Left renal cortex interstitium (tissue), 4 donors: ENCODE measurements around the gene MBD3L5. TPM values are rescaled to one million over a fixed set of nuclear protein-coding genes. Genes with fewer than 3 reads are reported as not detected.

Source experiments
- polyA plus RNA-seq, 4 donors: library from polyadenylated mRNA; unstranded; fragments of 120-200 nt; gene quantifications; one replicate each; pipeline ENCODE4 v1.2.1, GENCODE V29; 2013; ENCODE audit not compliant: insufficient read length in 4 of 4

Gene MBD3L5
- polyA plus RNA-seq, 4 donors: not detected

Other genes starting within 250 kb of the MBD3L5 start
- under 1 TPM; 0.08 to 0.16 (median 0.12) TPM for gene ADGRE1, start 143.0 kb upstream of the MBD3L5 start, polyA plus RNA-seq
- not detected for gene MBD3L2B, start 9.1 kb upstream of the MBD3L5 start, polyA plus RNA-seq
- gene MBD3L4, start 9.6 kb downstream of the MBD3L5 start, polyA plus RNA-seq: not detected
- not detected for gene MBD3L2, start 18.7 kb downstream of the MBD3L5 start, polyA plus RNA-seq
- not detected for gene MBD3L3, start 28.1 kb downstream of the MBD3L5 start, polyA plus RNA-seq
- gene ZNF557, start 39.1 kb downstream of the MBD3L5 start, polyA plus RNA-seq: 10 to 100 TPM in 1 of 4 donors, 1 to 10 TPM in 3; 8.0 to 10.1 (median 8.8) TPM